GM12872 (cell line): ENCODE results near the gene KCNE4.

Source experiments
- TF ChIP-seq, protein P1 (sequence below): IDR thresholded peaks from 3 replicates; pipeline ENCODE4 v1.5.1; 2011; ENCODE audit warnings: low read depth, mild to moderate bottlenecking, low read length, moderate library complexity; ENCODE audit not compliant: insufficient read depth

Gene KCNE4

DNA sequence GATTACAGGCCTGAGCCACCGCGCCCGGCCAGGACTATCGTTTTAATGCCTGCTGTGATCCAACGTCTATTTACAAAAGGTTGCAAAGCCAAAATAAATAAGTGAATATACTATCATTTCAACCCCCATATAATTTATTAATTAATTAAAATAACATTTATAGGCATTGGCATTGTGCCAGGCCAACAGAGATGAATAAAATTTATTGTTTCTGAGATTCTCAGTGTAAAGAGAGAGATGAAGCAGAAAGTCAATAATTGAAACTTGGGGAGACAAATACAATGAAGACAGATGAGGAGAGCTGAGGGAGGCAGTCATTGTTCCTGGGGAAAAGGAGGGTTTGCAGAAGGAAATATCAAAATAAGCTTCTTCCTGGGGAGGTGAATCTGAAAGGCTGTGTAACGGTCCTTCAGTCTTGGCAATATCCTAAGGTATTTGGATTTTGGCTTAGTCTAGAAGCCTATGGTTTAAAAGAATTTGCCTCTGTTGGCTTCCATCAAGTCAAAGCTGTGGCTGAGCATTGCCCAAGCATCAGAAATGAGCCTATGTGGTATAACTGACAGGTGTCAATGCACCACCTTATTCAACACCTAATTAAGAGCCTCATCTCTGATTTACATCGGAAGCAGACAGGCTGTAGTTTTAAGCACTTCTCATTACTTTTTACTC lies 31.5 kb downstream of the KCNE4 start:
- TF ChIP-seq, protein P1, sequence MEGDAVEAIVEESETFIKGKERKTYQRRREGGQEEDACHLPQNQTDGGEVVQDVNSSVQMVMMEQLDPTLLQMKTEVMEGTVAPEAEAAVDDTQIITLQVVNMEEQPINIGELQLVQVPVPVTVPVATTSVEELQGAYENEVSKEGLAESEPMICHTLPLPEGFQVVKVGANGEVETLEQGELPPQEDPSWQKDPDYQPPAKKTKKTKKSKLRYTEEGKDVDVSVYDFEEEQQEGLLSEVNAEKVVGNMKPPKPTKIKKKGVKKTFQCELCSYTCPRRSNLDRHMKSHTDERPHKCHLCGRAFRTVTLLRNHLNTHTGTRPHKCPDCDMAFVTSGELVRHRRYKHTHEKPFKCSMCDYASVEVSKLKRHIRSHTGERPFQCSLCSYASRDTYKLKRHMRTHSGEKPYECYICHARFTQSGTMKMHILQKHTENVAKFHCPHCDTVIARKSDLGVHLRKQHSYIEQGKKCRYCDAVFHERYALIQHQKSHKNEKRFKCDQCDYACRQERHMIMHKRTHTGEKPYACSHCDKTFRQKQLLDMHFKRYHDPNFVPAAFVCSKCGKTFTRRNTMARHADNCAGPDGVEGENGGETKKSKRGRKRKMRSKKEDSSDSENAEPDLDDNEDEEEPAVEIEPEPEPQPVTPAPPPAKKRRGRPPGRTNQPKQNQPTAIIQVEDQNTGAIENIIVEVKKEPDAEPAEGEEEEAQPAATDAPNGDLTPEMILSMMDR, result no peak

DNA sequence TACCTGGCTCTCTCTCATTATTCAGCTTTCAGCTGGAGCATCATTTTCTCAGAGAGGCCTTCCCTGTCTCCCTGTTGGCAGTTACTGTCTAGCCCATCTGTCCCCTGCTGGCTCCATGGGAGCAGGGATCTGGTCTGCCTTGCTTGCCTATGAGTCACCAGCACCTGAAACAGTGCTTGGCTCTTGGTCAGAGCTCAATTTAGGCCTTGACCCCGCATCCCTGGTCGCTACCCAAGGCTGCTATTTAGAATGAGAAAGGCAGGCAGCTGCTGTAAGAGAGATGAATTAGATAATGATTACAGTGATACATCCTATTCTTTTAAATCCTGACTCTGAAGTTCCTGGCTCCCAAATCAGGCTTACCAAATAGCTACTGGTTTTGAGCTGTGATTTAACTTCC lies 32.9 kb downstream of the KCNE4 start:
- TF ChIP-seq, protein P1, result no peak

GRCh38 chr2:223086370-223086981 lies 34.5 kb downstream of the KCNE4 start:
- TF ChIP-seq, protein P1, result no peak

DNA sequence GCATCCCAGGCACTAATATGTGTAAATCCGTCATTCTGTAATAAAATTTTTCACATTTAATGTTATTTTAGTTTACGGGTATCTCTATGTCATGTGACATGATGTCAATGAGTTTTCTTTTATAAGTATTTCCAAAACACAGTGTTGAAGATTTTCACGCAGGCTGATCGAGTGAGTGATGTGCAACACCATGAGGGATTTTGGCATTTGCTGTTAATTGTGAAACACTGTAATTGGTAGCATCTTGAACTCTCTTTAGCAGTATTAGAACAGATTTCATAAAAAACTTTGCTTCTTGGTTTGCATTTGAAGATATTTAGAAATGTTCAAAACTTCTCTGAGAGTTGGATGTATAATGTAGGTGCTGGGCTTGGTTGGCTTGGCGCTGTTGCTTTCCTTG lies 35.5 kb downstream of the KCNE4 start:
- TF ChIP-seq, protein P1, result no peak

- TF ChIP-seq, protein P1, result no peak
Observed at GRCh38 chr2:223088866-223089265, 36.9 kb downstream of the KCNE4 start.

- TF ChIP-seq, protein P1, result no peak
Observed at GRCh38 chr2:223090039-223090438, 38.0 kb downstream of the KCNE4 start.

DNA sequence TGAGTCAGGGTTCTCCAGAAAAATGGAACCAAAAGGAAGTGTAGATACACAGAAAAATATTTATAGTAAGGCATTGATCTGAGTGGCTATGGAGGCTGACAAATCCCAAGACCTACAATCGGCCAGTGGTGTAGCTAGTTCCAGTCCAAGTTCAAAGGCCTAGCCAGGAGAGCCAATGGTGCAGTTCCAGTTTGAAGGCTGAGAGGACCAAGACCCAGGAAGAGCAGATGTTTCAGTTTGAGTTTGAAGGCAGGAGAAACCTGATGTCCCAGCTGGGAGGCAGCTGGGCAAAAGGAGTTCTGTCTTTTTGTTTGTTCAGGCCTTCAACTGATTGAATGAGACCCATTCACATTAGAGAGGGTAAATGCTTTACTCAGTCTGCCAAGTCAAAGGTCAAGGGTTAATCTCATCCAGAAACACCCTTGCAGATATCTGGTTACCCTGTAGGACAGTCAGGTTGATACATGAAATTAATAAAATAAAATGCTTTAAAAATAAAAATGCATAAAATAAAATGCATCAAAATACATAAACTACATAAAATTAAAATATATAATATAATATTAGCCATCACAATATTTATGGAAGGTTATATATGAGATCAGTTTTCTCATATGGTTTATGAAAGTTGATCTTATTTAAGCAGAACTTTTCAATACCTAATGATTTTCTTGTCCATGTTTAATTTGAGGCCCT lies 38.7 kb downstream of the KCNE4 start:
- TF ChIP-seq, protein P1, result no peak
